Central memory CD8-positive, alpha-beta T cell (primary cell): ENCODE measurements around the gene XYLT1.
"Not testable (repeated sequence)": the region's sequence is repeated elsewhere in the genome, so short reads cannot be mapped to it uniquely, and the experiment has no call there.

Experiments
- ATAC-seq: fragments of 150-1000 bp; cut with Tn5 transposase; replicated peaks from 2 replicates; pipeline ENCODE4 v1.10.0; 2022; ENCODE audit warnings: mild to moderate bottlenecking, moderate FRiP score, moderate number of reproducible peaks; ENCODE audit not compliant: poor library complexity, severe bottlenecking; ENCODE audit errors: extremely low read depth
- DNase-seq, 2 donors: peaks; one replicate each; pipeline ENCODE4 v3.0.0; 2021; ENCODE audit warnings: low spot score in 2 of 2
- H3K27ac Mint-ChIP-seq: one replicate; pipeline ENCODE4 v1.8.0; 2022; ENCODE audit warnings: low read depth, mild to moderate bottlenecking, moderate library complexity, mixed read lengths
- H3K27me3 Mint-ChIP-seq: one replicate; pipeline ENCODE4 v1.8.0; 2022; ENCODE audit warnings: mixed read lengths
- H3K36me3 Mint-ChIP-seq: one replicate; pipeline ENCODE4 v1.8.0; 2022; ENCODE audit warnings: mild to moderate bottlenecking, moderate library complexity, mixed read lengths; ENCODE audit not compliant: insufficient read depth
- H3K4me1 Mint-ChIP-seq: one replicate; pipeline ENCODE4 v1.8.0; 2022; ENCODE audit warnings: mixed read lengths
- H3K4me3 Mint-ChIP-seq: one replicate; pipeline ENCODE4 v1.8.0; 2022; ENCODE audit warnings: mild to moderate bottlenecking, moderate library complexity, mixed read lengths
- H3K9me3 Mint-ChIP-seq: one replicate; pipeline ENCODE4 v1.8.0; 2022; ENCODE audit warnings: mixed read lengths

XYLT1 gene

DNA sequence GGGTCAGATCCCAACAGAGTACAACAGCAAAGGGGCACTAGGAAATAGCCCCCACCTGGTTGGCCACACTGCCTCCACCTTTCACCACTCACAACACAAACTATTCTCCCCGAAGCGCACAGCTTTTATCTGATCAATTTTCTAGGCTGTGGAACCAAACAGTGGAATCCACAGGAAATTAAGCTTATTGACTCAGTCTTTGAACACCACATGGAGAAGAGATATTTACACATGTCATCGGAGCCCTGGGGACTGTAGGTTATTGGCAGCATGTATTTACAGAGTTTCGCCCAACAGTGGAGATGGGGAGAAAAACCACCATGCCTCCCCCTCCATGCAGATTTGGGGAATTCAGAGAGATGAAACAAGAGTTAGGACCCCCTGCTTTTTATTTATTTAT lies 154.8 kb downstream of the XYLT1 start:
- peaks cover 27% of the 10 kb centered on the region for H3K4me1 Mint-ChIP-seq
- H3K36me3 Mint-ChIP-seq, result peaks cover 2% of the 10 kb centered on the region
- ATAC-seq (no peak), DNase-seq (no peak)
- H3K27ac Mint-ChIP-seq, result no peak overlapping the region
- H3K27me3 Mint-ChIP-seq, result no peaks in the 10 kb centered on the region
- no peaks in the 10 kb centered on the region for H3K9me3 Mint-ChIP-seq
- H3K4me3 Mint-ChIP-seq, result no peak overlapping the region

DNA sequence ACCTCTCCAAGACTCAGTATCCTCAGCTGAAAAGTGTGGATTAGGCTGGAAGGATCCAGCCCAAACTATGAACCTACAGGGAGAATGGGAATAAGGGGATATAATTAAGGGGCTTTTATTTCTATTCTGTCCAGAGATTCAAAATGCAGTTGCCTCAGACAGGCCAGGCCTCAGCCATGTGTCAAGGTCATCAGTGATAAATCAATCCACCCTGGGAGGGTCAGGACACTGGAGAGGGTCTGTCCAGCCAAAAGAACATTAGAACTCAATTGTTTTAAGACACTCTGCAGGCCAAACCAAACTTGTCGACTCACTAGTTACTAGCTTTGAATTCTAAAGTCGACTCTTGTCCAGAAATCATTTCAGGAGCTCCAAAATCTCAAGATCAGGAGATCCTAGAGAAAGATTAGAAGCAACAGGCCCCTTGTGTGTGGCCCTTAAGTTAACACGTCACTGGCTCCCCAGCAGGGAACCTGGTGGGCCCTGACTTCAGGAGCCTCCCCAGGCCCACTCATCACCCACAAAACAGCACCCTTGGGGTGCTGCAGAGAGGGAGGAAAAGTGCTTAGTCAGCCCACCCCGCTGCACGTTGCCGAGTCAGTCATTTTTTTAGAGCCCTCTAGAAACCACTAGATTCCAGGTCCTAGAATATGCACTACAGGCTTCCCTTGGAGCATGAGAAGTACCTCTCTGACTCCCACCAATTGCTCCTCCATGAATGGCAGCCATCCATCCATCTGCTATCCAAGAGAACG lies 156.8 kb downstream of the XYLT1 start:
- no peak overlapping the region for H3K4me3 Mint-ChIP-seq
- H3K4me1 Mint-ChIP-seq, result peaks cover 19% of the 10 kb centered on the region

DNA sequence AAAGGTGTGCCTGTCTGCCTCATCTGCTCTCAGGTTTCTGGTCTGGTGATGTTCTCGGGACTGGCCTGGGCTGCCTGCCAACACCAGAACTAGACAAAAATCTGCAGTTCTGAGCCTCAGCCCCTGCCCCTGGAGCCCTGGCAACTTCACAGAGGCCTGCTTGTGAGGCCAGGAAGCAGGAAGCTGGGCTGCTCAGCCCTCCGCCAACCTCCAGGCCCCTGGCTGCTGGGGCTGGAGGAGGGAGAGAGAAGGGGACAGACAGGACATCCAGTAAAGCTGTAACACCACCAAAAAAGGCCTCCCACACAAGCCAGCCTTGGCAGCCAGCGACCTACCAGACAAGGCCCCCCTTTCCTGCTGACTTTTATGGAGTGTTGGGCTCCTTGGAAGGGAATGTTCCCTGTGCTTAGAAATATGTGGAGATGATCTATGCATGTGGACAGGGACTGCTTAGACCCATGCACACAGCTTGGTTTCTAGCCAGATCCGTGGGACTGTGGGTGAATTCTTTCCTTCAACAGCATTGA lies 157.6 kb downstream of the XYLT1 start:
- no peak for ATAC-seq
- Mint-ChIP-seq H3K4me1 (peaks cover 25% of the 10 kb centered on the region), H3K27me3 (no peaks in the 10 kb centered on the region), H3K9me3 (no peaks in the 10 kb centered on the region), H3K4me3 (no peak overlapping the region), H3K36me3 (no peaks in the 10 kb centered on the region), H3K27ac (peak overlapping the region; percentile 41)
- DNase-seq, result no peak

More for the DNA sequence above, 156.8 kb downstream of the XYLT1 start:
- H3K27me3 Mint-ChIP-seq, result no peaks in the 10 kb centered on the region
- DNase-seq, result no peak
- peaks cover 1% of the 10 kb centered on the region for H3K36me3 Mint-ChIP-seq
- H3K27ac Mint-ChIP-seq, result no peak overlapping the region
- no peak for ATAC-seq
- H3K9me3 Mint-ChIP-seq, result no peaks in the 10 kb centered on the region

DNA sequence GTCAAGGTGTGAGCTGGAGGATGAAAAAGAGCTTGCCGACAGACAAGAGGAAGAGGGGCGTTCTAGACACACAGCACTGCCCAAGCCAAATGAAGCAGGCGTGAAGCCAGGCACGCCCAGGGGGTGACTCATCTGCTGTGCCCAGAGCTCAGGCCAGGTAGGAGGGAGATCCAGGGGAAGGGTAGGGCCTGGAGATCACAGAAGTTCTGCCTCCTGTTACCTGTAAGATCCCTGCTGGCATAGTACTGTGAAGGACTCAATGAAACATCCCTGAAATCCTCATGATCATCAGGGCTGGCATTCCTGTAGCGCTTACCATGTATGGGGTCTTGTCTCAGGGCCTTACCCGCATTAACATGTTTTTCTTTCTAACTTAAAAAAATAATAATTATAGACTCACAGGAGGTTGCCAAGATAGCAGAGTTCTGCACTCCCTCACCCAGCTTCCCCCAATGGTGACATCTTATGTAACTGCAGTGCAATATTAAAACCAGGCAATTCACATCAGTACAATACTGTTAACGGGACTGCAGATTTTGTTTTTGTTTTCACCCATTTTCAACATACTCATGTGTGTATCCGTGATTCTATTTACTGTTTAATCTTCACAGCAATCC lies 158.6 kb downstream of the XYLT1 start:
- Mint-ChIP-seq H3K9me3 (no peaks in the 10 kb centered on the region), H3K36me3 (no peaks in the 10 kb centered on the region), H3K27ac (peak overlapping the region; percentile 41), H3K27me3 (no peaks in the 10 kb centered on the region), H3K4me1 (peaks cover 20% of the 10 kb centered on the region), H3K4me3 (no peak overlapping the region)
- DNase-seq (no peak), ATAC-seq (no peak)

DNA sequence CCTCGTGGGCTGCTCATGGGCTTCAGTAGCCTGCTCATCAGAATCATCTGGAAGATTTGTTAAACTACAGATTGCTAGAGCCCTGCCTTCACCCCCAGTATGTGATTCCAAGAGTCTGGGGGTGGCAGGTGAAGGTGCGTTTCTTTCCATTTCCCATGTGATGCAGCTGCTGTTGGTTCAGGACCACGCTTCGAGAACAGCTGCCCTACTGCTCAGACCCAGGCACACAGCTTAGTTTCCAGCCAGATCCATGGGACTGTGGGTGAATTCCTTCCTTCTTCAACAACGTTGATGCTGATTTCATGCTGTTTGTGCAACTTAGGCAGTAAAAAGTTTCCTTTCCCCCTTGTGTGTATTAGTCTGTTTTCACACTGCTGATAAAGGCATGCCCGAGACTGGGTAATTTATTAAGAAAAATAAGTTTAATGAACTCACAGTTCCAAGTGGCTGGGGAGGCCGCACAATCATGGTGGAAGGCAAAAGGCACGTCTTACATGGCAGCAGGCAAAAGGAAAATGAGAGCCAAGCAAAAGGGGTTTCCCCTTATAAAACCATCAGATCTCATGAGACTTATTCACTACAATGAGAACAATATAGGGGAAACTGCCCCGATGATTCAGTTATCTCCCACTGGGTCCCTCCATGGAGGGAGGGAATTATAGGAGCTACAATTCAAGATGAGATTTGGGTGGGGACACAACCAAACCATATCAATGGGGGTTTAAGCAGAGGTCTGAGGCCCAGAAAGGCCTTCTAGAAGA lies 159.2 kb downstream of the XYLT1 start:
- Mint-ChIP-seq H3K36me3 (no peaks in the 10 kb centered on the region), H3K27me3 (no peaks in the 10 kb centered on the region), H3K4me3 (no peak overlapping the region), H3K27ac (peak overlapping the region; percentile 32), H3K4me1 (peaks cover 20% of the 10 kb centered on the region), H3K9me3 (no peaks in the 10 kb centered on the region)
- no peak for DNase-seq
- no peak for ATAC-seq

DNA sequence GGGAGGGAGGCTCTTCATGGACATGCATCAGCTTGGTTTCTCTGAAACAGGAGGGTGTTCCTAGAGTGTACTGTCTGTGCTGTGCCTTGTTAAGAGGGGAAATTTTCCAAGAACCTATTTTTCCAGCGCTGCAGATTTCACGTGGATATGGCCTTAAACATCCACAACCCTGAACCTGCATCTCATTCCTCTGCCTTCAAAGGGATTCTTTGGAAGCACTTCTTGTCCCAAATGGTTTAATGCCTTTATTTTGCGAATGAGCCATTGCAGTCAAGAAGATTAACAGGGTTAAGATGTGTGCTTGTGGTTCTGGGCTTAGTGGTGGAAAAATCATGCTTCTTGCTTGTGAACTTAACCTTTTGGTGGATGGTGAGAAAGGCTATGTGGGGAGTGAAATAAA lies 161.2 kb downstream of the XYLT1 start:
- Mint-ChIP-seq H3K4me1 (peaks cover 26% of the 10 kb centered on the region), H3K27me3 (no peaks in the 10 kb centered on the region), H3K9me3 (no peaks in the 10 kb centered on the region), H3K27ac (no peak overlapping the region), H3K36me3 (no peaks in the 10 kb centered on the region), H3K4me3 (no peak overlapping the region)
- ATAC-seq, result no peak
- no peak for DNase-seq

DNA sequence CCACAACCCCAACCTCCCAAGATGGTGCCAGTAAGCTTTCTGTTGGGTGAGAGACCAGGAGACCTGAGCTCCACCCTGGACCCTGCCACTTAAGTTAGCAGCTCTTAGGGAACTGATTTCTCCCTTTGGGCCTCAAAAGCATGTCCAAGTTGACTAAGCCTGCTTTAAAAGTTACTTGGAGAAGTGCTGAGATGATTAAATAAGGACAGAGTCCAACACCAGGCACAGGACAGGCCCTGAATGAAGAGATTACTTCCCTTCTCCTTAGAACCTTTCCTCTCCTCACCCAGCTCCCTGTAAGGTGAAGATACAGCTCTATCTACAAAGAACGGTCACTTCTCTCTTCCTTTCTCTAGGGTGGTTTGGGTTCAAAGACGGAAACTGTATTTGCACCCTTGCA lies 162.6 kb downstream of the XYLT1 start:
- peaks cover 33% of the 10 kb centered on the region for H3K4me1 Mint-ChIP-seq

DNA sequence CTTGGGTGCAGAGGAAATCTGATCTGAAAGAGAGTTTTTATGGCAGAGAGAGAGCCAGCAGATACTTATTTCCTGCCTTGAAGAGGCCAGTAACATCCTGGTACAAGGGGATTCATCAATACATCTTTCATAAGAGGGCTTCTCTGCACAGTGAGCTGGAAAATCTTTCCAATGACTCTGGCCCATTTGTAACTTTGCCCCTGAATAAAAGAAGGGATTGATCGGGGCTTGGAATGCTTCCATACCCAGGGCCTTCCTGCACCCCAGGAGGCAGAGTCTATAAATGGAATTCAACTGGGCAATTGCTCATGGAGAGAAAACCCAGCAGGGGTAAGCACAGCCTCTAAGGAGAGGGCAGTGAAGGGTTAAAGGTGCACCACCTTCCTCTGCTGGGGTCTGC lies 163.3 kb downstream of the XYLT1 start:
- no peaks in the 10 kb centered on the region for H3K27me3 Mint-ChIP-seq
- H3K4me1 Mint-ChIP-seq, result peaks cover 39% of the 10 kb centered on the region
- H3K27ac Mint-ChIP-seq, result no peak overlapping the region
- DNase-seq (no peak), ATAC-seq (no peak)
- no peaks in the 10 kb centered on the region for H3K9me3 Mint-ChIP-seq
- no peaks in the 10 kb centered on the region for H3K36me3 Mint-ChIP-seq
- no peak overlapping the region for H3K4me3 Mint-ChIP-seq

More for the DNA sequence above, 162.6 kb downstream of the XYLT1 start:
- H3K27ac Mint-ChIP-seq, result no peak overlapping the region
- no peaks in the 10 kb centered on the region for H3K27me3 Mint-ChIP-seq
- DNase-seq (no peak), ATAC-seq (no peak)
- no peaks in the 10 kb centered on the region for H3K36me3 Mint-ChIP-seq
- H3K4me3 Mint-ChIP-seq, result no peak overlapping the region
- H3K9me3 Mint-ChIP-seq, result no peaks in the 10 kb centered on the region

DNA sequence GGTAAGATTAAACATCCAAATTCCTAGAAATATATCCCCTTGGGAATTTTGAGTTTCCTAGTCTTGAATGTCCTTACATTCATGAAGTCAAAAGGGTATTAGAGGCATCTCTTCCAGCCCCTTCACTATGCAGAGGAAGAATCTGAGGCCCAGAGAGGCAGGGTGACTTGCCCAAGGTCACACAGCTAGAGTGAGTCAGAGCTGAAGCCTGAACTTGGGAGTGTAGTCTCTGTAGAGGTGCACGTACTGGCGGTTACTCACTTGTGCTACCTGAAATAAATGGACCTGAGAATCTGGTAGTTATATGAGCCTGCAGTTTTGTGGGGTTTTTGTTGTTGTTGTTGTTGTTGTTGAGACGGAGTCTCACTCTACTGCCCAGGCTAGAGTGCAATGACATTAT lies 164.0 kb downstream of the XYLT1 start:
- Mint-ChIP-seq H3K4me1 (peaks cover 39% of the 10 kb centered on the region), H3K36me3 (no peaks in the 10 kb centered on the region), H3K27me3 (no peaks in the 10 kb centered on the region), H3K9me3 (no peaks in the 10 kb centered on the region), H3K27ac (no peak overlapping the region), H3K4me3 (no peak overlapping the region)
- no peak for DNase-seq
- no peak for ATAC-seq

DNA sequence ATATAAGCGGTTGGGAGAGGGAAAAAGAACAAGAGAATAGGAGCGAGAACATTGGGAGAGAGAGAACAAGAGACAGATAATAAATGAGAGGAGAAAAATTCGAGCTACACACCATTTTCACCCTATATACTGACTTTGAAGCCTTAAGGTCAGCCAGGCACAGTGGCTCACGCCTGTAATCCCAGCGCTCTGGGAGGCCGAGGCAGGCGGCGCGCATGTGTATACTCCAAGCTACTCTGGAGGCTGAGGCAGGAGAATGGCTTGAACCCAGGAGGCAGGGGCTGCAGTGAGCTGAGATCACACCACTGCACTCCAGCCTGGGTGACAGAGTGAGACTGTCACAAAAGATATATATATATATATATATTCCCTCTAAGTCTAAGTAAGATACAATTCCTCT lies 164.5 kb downstream of the XYLT1 start:
- not testable (repeated sequence) for H3K4me3 Mint-ChIP-seq, ATAC-seq, H3K9me3 Mint-ChIP-seq, DNase-seq, H3K36me3 Mint-ChIP-seq, H3K27me3 Mint-ChIP-seq
- Mint-ChIP-seq H3K4me1 (peaks cover 36% of the 10 kb centered on the region), H3K27ac (peak overlapping the region; percentile 52)

DNA sequence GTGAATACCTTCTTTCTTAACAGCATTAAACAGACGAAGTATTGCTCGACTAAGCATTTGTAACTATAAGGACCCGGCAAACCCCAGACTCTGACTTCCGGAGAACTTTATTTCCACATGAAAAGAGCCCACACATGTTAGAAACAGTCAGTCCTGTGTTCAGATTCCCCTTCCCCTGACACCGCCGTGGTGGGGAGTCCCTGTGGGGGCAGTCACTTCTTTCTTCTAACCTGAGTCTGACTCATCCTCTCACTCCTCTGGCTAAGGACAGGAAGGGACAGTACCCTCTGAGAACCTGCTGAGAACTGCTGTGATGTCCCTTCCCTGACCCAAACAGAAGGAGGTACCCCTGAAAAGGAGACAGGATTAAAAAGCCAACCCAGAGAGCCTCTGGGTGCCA lies 165.1 kb downstream of the XYLT1 start:
- no peaks in the 10 kb centered on the region for H3K27me3 Mint-ChIP-seq
- no peak overlapping the region for H3K4me3 Mint-ChIP-seq
- H3K9me3 Mint-ChIP-seq, result no peaks in the 10 kb centered on the region
- H3K4me1 Mint-ChIP-seq, result peaks cover 36% of the 10 kb centered on the region
- peak overlapping the region; percentile 52 for H3K27ac Mint-ChIP-seq
- no peak for DNase-seq
- ATAC-seq, result no peak
- H3K36me3 Mint-ChIP-seq, result no peaks in the 10 kb centered on the region

DNA sequence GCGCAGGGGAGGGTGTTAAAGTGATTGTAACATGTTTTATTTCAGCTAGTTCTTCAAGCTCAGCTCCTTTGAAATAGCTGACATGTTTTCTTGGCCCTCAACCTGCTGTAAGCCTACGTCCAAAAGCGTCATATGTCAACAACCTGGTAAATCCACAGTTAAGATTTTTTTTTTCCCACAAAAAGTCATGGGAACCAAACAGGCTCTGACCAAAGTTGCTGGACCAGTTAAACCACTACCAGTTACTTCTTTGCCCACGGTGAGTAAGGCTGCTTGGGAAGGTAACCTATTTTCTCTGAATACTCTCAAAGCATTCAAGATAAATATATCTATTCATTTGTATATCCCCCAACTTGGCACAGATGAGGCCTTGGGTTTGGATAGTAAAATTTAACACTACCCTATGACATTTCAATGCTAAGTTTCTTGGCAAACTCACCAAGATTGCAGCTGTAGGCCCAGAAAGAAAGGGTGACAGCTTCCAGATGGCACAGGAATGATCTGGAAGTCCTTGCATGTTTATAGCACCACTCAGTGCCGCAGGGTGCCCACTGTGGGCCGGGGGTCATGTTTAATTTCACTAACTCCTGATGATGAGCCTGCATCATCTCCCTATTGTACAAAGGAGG lies 166.2 kb downstream of the XYLT1 start:
- DNase-seq (no peak), ATAC-seq (no peak)
- H3K4me1 Mint-ChIP-seq, result peaks cover 36% of the 10 kb centered on the region
- H3K36me3 Mint-ChIP-seq, result no peaks in the 10 kb centered on the region
- H3K27me3 Mint-ChIP-seq, result no peaks in the 10 kb centered on the region
- H3K27ac Mint-ChIP-seq, result no peak overlapping the region
- H3K9me3 Mint-ChIP-seq, result no peaks in the 10 kb centered on the region
- H3K4me3 Mint-ChIP-seq, result no peak overlapping the region
